AG09319 (cell line): ENCODE results near the gene LRRK1.

ENCODE experiments used
- DNase-seq: peaks from one replicate; pipeline ENCODE4 v3.0.0-alpha.2; 2010; ENCODE audit warnings: low read depth; ENCODE audit errors: extremely low read depth
- CTCF ChIP-seq: IDR thresholded peaks from 2 replicates; pipeline ENCODE4 v1.5.1; 2011; ENCODE audit warnings: low read depth, mild to moderate bottlenecking, inconsistent platforms, low read length, moderate library complexity

LRRK1 gene

GRCh38 chr15:101029971-101030661 lies 111.0 kb downstream of the LRRK1 start:
- TF ChIP-seq CTCF: no peak
- no peak for DNase-seq

GRCh38 chr15:101031213-101031612 lies 112.1 kb downstream of the LRRK1 start:
- no peak for DNase-seq
- TF ChIP-seq CTCF: no peak

GRCh38 chr15:101033801-101034200 lies 114.6 kb downstream of the LRRK1 start:
- no peak for TF ChIP-seq CTCF
- DNase-seq: no peak

GRCh38 chr15:101035611-101036010 lies 116.5 kb downstream of the LRRK1 start:
- DNase-seq: no peak
- no peak for TF ChIP-seq CTCF

GRCh38 chr15:101036189-101036588 lies 117.0 kb downstream of the LRRK1 start:
- TF ChIP-seq CTCF: no peak
- no peak for DNase-seq

- no peak for DNase-seq
- TF ChIP-seq CTCF: no peak
Observed at GRCh38 chr15:101037090-101037830, 118.1 kb downstream of the LRRK1 start.

- no peak for DNase-seq
- TF ChIP-seq CTCF: no peak
Observed at GRCh38 chr15:101038327-101039003, 119.3 kb downstream of the LRRK1 start.
